Activated effector memory CD4-positive, alpha-beta T cell treated with Interleukin-2 at 50 U/mL for 16 hours (primary cell): ENCODE measurements around the gene IGFL1.
"Not testable (repeated sequence)": the region's sequence is repeated elsewhere in the genome, so short reads cannot be mapped to it uniquely, and the experiment has no call there.

ENCODE experiments used
- DNase-seq: peaks from one replicate; pipeline ENCODE4 v3.0.0-alpha.2; 2020

IGFL1 gene

DNA sequence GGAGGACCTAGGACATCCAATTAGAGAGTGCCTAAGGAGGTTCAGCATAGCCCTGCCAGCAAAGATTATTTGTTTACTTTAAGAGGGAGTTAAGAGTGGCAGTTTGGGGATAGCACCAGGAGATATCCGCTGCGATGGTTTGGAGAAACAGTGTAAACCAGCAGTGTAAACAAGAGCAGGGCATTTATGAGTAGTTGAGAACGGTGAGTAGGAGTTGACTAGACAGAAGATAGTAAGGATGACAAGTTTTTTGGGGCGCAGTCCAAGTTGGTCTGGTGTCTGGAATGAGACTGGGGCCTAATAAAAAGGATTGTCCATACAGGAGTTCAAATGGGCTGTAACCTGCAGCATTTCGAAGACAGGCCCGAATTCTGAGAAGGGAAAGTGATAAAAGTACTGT lies 44.4 kb downstream of the IGFL1 start:
- not testable (repeated sequence) for DNase-seq

GRCh38 chr19:46279177-46279576 lies 49.6 kb downstream of the IGFL1 start:
- DNase-seq, result no peak
